Loucy (cell line): Measurements from ENCODE around the gene NFATC2IP.

Experiments
- CTCF ChIP-seq: fragments of 200-600 bp; sonication (generic); conservative IDR thresholded peaks from 2 replicates; pipeline ENCODE4 v1.5.1; 2014; ENCODE audit warnings: mild to moderate bottlenecking, antibody characterized with exemption, low read length
- EZH2phosphoT487 ChIP-seq: fragments of 200-600 bp; IDR thresholded peaks from 2 replicates; pipeline ENCODE4 v1.6.1; 2018; ENCODE audit warnings: antibody characterized with exemption, mild to moderate bottlenecking, moderate library complexity, borderline replicate concordance

GRCh38 chr16:28951410-28951943 lies 740 bp downstream of the NFATC2IP start:
- TF ChIP-seq CTCF (no peak), EZH2phosphoT487 (no peak)
